Liver (tissue), 9 donors: ENCODE results near the gene FAM131C. TPM values are rescaled to one million over a fixed set of nuclear protein-coding genes. Genes with fewer than 3 reads are reported as not detected.

Experiments used
- DNase-seq: peaks from one replicate; pipeline ENCODE4 v3.0.0-alpha.2; 2017; ENCODE audit warnings: low spot score
- H3K27ac ChIP-seq, 2 donors: one replicate each; pipeline ENCODE4 v1.7.0; 2013; ENCODE audit warnings: inconsistent platforms in 2 of 2, low read length in 2 of 2, control low read depth in 1 of 2, low read depth in 1 of 2, mild to moderate bottlenecking in 1 of 2
- H3K27me3 ChIP-seq, 4 donors: one replicate each; pipeline versions ENCODE4 v1.6.1 to v1.7.0; 2013; ENCODE audit warnings: low read length in 3 of 4, inconsistent platforms in 1 of 4, mild to moderate bottlenecking in 1 of 4, moderate library complexity in 1 of 4; ENCODE audit not compliant: control insufficient read depth in 4 of 4, insufficient read depth in 4 of 4
- H3K36me3 ChIP-seq, 4 donors: one replicate each; pipeline versions ENCODE4 v1.6.1 to v1.7.0; 2013; ENCODE audit warnings: low read length in 3 of 4, mild to moderate bottlenecking in 3 of 4, low read depth in 1 of 4, moderate library complexity in 1 of 4; ENCODE audit not compliant: control insufficient read depth in 4 of 4, insufficient read depth in 3 of 4
- H3K4me1 ChIP-seq, 4 donors: one replicate each; pipeline versions ENCODE4 v1.6.1 to v1.7.0; 2013; ENCODE audit warnings: low read length in 3 of 4, mild to moderate bottlenecking in 3 of 4, moderate library complexity in 1 of 4; ENCODE audit not compliant: control insufficient read depth in 4 of 4, insufficient read depth in 4 of 4
- H3K4me3 ChIP-seq, 3 donors: one replicate each; pipeline versions ENCODE4 v1.6.1 to v1.7.0; 2013; ENCODE audit warnings: low read length in 3 of 3, control low read depth in 1 of 3, low read depth in 1 of 3, mild to moderate bottlenecking in 1 of 3
- H3K9ac ChIP-seq, 2 donors: one replicate each; pipeline ENCODE4 v1.7.0; 2013; ENCODE audit warnings: low read length in 2 of 2, mild to moderate bottlenecking in 2 of 2, moderate library complexity in 2 of 2, control low read depth in 1 of 2, low read depth in 1 of 2
- H3K9me3 ChIP-seq, 4 donors: one replicate each; pipeline versions ENCODE4 v1.6.1 to v1.7.0; 2013; ENCODE audit warnings: low read length in 3 of 4; ENCODE audit not compliant: control insufficient read depth in 4 of 4
- EGR1 ChIP-seq, 2 donors: IDR thresholded peaks; 2 replicates each; pipeline ENCODE4 v1.6.1; 2016 to 2018; ENCODE audit warnings: antibody characterized with exemption in 2 of 2, low read depth in 2 of 2
- FOXA1 ChIP-seq: IDR thresholded peaks from 2 replicates; pipeline ENCODE4 v1.6.1; 2016; ENCODE audit warnings: antibody characterized with exemption
- FOXA2 ChIP-seq: IDR thresholded peaks from 2 replicates; pipeline ENCODE4 v1.6.1; 2016; ENCODE audit warnings: antibody characterized with exemption
- GABPA ChIP-seq, 2 donors: IDR thresholded peaks in 1 of 2; conservative IDR thresholded peaks in 1 of 2; 2 replicates each; pipeline ENCODE4 v1.6.1; 2016; ENCODE audit warnings: antibody characterized with exemption in 2 of 2, mild to moderate bottlenecking in 1 of 2, moderate library complexity in 1 of 2
- HNF4A ChIP-seq, 2 donors: conservative IDR thresholded peaks; 2 replicates each; pipeline ENCODE4 v1.6.1; 2016; ENCODE audit warnings: antibody characterized with exemption in 2 of 2, mild to moderate bottlenecking in 2 of 2
- HNF4G ChIP-seq: IDR thresholded peaks from 2 replicates; pipeline ENCODE4 v1.6.1; 2016; ENCODE audit warnings: antibody characterized with exemption
- JUND ChIP-seq, 2 donors: IDR thresholded peaks; 2 replicates each; pipeline ENCODE4 v1.6.1; 2016; ENCODE audit warnings: antibody characterized with exemption in 2 of 2
- MAX ChIP-seq: IDR thresholded peaks from 2 replicates; pipeline ENCODE4 v1.6.1; 2016; ENCODE audit warnings: antibody characterized with exemption
- NR2F2 ChIP-seq: IDR thresholded peaks from 2 replicates; pipeline ENCODE4 v1.6.1; 2016; ENCODE audit warnings: antibody characterized with exemption
- RAD21 ChIP-seq, 2 donors: IDR thresholded peaks; 2 replicates each; pipeline ENCODE4 v1.6.1; 2016; ENCODE audit warnings: antibody characterized with exemption in 2 of 2, mild to moderate bottlenecking in 2 of 2
- RXRA ChIP-seq, 2 donors: IDR thresholded peaks; 2 replicates each; pipeline ENCODE4 v1.6.1; 2017 to 2018; ENCODE audit warnings: antibody characterized with exemption in 2 of 2, mild to moderate bottlenecking in 1 of 2
- SP1 ChIP-seq: IDR thresholded peaks from 2 replicates; pipeline ENCODE4 v1.6.1; 2018; ENCODE audit warnings: antibody characterized with exemption, mild to moderate bottlenecking
- TAF1 ChIP-seq: conservative IDR thresholded peaks from 2 replicates; pipeline ENCODE4 v1.6.1; 2016; ENCODE audit warnings: antibody characterized with exemption, mild to moderate bottlenecking
- ZBTB33 ChIP-seq: IDR thresholded peaks from 2 replicates; pipeline ENCODE4 v1.6.1; 2016; ENCODE audit warnings: antibody characterized with exemption
- WGBS: extraction: QIAGEN DNeasy Blood & Tissue Kit; methylation state at CpG from one replicate; pipeline ENCODE4 v1.1.7; 2013; 5-methylcytosine and 5-hydroxymethylcytosine counted together
- polyA plus RNA-seq, 2 donors: library from polyadenylated mRNA; stranded (reverse) in 1 of 2; unstranded in 1 of 2; fragments of 200-250 nt in 1 of 2; fragments of >200 nt in 1 of 2; fragmentation: Nextera tagmentation in 1 of 2; extraction: Ambion mirVana in 1 of 2; gene quantifications; one replicate each; pipeline versions ENCODE4 v1.2.1 to v1.2.3, GENCODE V29; 2013 to 2015
- total RNA-seq, 2 donors: library from RNA; depleted of rRNA; stranded (reverse); fragments of >200 nt; gene quantifications; one replicate each; pipeline ENCODE4 v1.2.3, GENCODE V29; 2014
- TF ChIP-seq, protein P1 (sequence below): IDR thresholded peaks from 2 replicates; pipeline ENCODE4 v1.6.1; 2016; ENCODE audit warnings: antibody characterized with exemption, mild to moderate bottlenecking
- TF ChIP-seq, protein P2 (sequence below): fragments of 150-350 bp; IDR thresholded peaks from 2 replicates; pipeline ENCODE4 v1.5.1; 2017; ENCODE audit warnings: improper control_type of control experiment, low read depth, low read length; ENCODE audit not compliant: missing input control
- TF ChIP-seq, protein P3 (sequence below): IDR thresholded peaks from 2 replicates; pipeline ENCODE4 v1.6.1; 2016; ENCODE audit warnings: antibody characterized with exemption
- donor health status: healthy.
- donor health status: healthy.
- donor health status: healthy.
- donor health status: healthy.
- donor health status: healthy.

The FAM131C gene
- total and polyA plus RNA-seq, 4 donors = 0.05 to 0.92 TPM; not detected in 2

- WGBS = 88% methylated on average over 4 of the region's 4 CpGs
- Histone ChIP-seq H3K4me1 (peaks cover 2 to 24% (median 20%) of the 10 kb centered on the region in 4 donors), H3K9ac (no peak overlapping the region), H3K27me3 (no peaks in the 10 kb centered on the region), H3K4me3 (no peak overlapping the region), H3K9me3 (no peaks in the 10 kb centered on the region), H3K27ac (no peak overlapping the region), H3K36me3 (peaks cover 4 to 24% (median 9%) of the 10 kb centered on the region in 4 donors)
- no peak for DNase-seq
- TF ChIP-seq, protein P1, sequence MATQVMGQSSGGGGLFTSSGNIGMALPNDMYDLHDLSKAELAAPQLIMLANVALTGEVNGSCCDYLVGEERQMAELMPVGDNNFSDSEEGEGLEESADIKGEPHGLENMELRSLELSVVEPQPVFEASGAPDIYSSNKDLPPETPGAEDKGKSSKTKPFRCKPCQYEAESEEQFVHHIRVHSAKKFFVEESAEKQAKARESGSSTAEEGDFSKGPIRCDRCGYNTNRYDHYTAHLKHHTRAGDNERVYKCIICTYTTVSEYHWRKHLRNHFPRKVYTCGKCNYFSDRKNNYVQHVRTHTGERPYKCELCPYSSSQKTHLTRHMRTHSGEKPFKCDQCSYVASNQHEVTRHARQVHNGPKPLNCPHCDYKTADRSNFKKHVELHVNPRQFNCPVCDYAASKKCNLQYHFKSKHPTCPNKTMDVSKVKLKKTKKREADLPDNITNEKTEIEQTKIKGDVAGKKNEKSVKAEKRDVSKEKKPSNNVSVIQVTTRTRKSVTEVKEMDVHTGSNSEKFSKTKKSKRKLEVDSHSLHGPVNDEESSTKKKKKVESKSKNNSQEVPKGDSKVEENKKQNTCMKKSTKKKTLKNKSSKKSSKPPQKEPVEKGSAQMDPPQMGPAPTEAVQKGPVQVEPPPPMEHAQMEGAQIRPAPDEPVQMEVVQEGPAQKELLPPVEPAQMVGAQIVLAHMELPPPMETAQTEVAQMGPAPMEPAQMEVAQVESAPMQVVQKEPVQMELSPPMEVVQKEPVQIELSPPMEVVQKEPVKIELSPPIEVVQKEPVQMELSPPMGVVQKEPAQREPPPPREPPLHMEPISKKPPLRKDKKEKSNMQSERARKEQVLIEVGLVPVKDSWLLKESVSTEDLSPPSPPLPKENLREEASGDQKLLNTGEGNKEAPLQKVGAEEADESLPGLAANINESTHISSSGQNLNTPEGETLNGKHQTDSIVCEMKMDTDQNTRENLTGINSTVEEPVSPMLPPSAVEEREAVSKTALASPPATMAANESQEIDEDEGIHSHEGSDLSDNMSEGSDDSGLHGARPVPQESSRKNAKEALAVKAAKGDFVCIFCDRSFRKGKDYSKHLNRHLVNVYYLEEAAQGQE = no peak
- TF ChIP-seq, protein P2, sequence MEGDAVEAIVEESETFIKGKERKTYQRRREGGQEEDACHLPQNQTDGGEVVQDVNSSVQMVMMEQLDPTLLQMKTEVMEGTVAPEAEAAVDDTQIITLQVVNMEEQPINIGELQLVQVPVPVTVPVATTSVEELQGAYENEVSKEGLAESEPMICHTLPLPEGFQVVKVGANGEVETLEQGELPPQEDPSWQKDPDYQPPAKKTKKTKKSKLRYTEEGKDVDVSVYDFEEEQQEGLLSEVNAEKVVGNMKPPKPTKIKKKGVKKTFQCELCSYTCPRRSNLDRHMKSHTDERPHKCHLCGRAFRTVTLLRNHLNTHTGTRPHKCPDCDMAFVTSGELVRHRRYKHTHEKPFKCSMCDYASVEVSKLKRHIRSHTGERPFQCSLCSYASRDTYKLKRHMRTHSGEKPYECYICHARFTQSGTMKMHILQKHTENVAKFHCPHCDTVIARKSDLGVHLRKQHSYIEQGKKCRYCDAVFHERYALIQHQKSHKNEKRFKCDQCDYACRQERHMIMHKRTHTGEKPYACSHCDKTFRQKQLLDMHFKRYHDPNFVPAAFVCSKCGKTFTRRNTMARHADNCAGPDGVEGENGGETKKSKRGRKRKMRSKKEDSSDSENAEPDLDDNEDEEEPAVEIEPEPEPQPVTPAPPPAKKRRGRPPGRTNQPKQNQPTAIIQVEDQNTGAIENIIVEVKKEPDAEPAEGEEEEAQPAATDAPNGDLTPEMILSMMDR = no peak
- TF ChIP-seq RAD21 (IDR thresholded peaks at IDR 0.05) (no peak), HNF4A (conservative IDR thresholded peaks at IDR 0.05) (no peak), ZBTB33 (no peak), FOXA2 (no peak), RXRA (IDR thresholded peaks at IDR 0.05) (no peak), HNF4G (no peak), FOXA1 (no peak), SP1 (no peak), JUND (IDR thresholded peaks at IDR 0.05) (no peak), TAF1 (no peak), NR2F2 (no peak), GABPA (IDR thresholded peaks at IDR 0.05 in 1 of 2, conservative IDR thresholded peaks at IDR 0.05 in 1 of 2) (no peak), MAX (no peak), EGR1 (IDR thresholded peaks at IDR 0.05; ENCODE audit: low read depth in 2 of 2) (no peak)
- TF ChIP-seq, protein P3, sequence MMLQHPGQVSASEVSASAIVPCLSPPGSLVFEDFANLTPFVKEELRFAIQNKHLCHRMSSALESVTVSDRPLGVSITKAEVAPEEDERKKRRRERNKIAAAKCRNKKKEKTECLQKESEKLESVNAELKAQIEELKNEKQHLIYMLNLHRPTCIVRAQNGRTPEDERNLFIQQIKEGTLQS = no peak
Observed at GRCh38 chr1:16122350-16122881, 49.0 kb upstream of the FAM131C start.
